Measurements from ENCODE around the gene NECTIN3.

DNA sequence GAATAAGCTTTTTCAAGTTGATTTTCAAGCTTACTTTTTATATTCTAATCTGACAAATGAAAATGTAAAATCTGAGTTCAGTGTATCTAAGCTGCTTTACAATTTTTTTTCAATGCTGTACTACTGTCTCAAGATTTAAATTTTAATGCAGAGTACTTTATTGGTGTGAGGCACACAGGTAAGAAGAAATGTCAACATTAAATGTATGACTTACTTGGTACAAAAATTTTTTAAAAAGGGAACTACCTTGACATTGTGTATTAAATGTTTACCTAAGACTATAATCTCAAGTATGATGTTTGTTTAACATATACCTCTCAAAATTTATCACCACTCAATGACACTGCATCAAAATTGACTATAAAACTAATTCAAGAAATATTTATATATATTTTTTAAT lies 62.7 kb downstream of the NECTIN3 start:
- TF ChIP-seq, protein P1, sequence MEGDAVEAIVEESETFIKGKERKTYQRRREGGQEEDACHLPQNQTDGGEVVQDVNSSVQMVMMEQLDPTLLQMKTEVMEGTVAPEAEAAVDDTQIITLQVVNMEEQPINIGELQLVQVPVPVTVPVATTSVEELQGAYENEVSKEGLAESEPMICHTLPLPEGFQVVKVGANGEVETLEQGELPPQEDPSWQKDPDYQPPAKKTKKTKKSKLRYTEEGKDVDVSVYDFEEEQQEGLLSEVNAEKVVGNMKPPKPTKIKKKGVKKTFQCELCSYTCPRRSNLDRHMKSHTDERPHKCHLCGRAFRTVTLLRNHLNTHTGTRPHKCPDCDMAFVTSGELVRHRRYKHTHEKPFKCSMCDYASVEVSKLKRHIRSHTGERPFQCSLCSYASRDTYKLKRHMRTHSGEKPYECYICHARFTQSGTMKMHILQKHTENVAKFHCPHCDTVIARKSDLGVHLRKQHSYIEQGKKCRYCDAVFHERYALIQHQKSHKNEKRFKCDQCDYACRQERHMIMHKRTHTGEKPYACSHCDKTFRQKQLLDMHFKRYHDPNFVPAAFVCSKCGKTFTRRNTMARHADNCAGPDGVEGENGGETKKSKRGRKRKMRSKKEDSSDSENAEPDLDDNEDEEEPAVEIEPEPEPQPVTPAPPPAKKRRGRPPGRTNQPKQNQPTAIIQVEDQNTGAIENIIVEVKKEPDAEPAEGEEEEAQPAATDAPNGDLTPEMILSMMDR (IDR thresholded peaks at IDR 0.05), result no peak
- no peak for TF ChIP-seq POLR2AphosphoS5 (IDR thresholded peaks at IDR 0.05; ENCODE audit: low read depth, low read length)

Data from Panc1 (cell line).